Measurements from ENCODE around the gene GLIPR1.
"Not testable (repeated sequence)": the region's sequence is repeated elsewhere in the genome, so short reads cannot be mapped to it uniquely, and the experiment has no call there.

The GLIPR1 gene

GRCh38 chr12:75447691-75448393 is 32.7 kb upstream of the GLIPR1 start:
- DNase-seq (ENCODE audit: insufficient read length) (no peak), FAIRE-seq (no peak)
- no peak for TF ChIP-seq POLR2A (IDR thresholded peaks at IDR 0.05; ENCODE audit: low read depth, low read length)
- no peak for TF ChIP-seq POLR2AphosphoS5 (IDR thresholded peaks at IDR 0.05; ENCODE audit: low read depth, low read length)
- TF ChIP-seq TAF1 (IDR thresholded peaks at IDR 0.05; ENCODE audit: borderline replicate concordance, low read depth, low read length), result no peak

- FAIRE-seq (no peak), DNase-seq (ENCODE audit: insufficient read length) (no peak)
- TF ChIP-seq POLR2A (IDR thresholded peaks at IDR 0.05; ENCODE audit: low read depth, low read length), result no peak
- TF ChIP-seq POLR2AphosphoS5 (IDR thresholded peaks at IDR 0.05; ENCODE audit: low read depth, low read length), result no peak
- no peak for TF ChIP-seq TAF1 (IDR thresholded peaks at IDR 0.05; ENCODE audit: borderline replicate concordance, low read depth, low read length)
Observed at GRCh38 chr12:75452675-75453330, 27.8 kb upstream of the GLIPR1 start.

- TF ChIP-seq TAF1 (IDR thresholded peaks at IDR 0.05; ENCODE audit: borderline replicate concordance, low read depth, low read length) (no peak), POLR2A (IDR thresholded peaks at IDR 0.05; ENCODE audit: low read depth, low read length) (no peak), POLR2AphosphoS5 (IDR thresholded peaks at IDR 0.05; ENCODE audit: low read depth, low read length) (no peak)
- FAIRE-seq, result no peak
- no peak for DNase-seq (ENCODE audit: insufficient read length)
Observed at GRCh38 chr12:75455839-75456238, 24.7 kb upstream of the GLIPR1 start.

- FAIRE-seq (no peak), DNase-seq (ENCODE audit: insufficient read length) (no peak)
- TF ChIP-seq TAF1 (IDR thresholded peaks at IDR 0.05; ENCODE audit: borderline replicate concordance, low read depth, low read length) (no peak), POLR2A (IDR thresholded peaks at IDR 0.05; ENCODE audit: low read depth, low read length) (no peak), POLR2AphosphoS5 (IDR thresholded peaks at IDR 0.05; ENCODE audit: low read depth, low read length) (no peak)
Observed at GRCh38 chr12:75457191-75457590, 23.4 kb upstream of the GLIPR1 start.

GRCh38 chr12:75457866-75458265 is 22.7 kb upstream of the GLIPR1 start:
- not testable (repeated sequence) for FAIRE-seq; DNase-seq (ENCODE audit: insufficient read length)

- no peak for FAIRE-seq
- no peak for DNase-seq (ENCODE audit: insufficient read length)
- no peak for TF ChIP-seq POLR2AphosphoS5 (IDR thresholded peaks at IDR 0.05; ENCODE audit: low read depth, low read length)
- no peak for TF ChIP-seq POLR2A (IDR thresholded peaks at IDR 0.05; ENCODE audit: low read depth, low read length)
- TF ChIP-seq TAF1 (IDR thresholded peaks at IDR 0.05; ENCODE audit: borderline replicate concordance, low read depth, low read length), result no peak
Observed at GRCh38 chr12:75459755-75460154, 20.8 kb upstream of the GLIPR1 start.

- no peak for TF ChIP-seq POLR2AphosphoS5 (IDR thresholded peaks at IDR 0.05; ENCODE audit: low read depth, low read length)
- TF ChIP-seq POLR2A (IDR thresholded peaks at IDR 0.05; ENCODE audit: low read depth, low read length), result no peak
- TF ChIP-seq TAF1 (IDR thresholded peaks at IDR 0.05; ENCODE audit: borderline replicate concordance, low read depth, low read length), result no peak
- no peak for FAIRE-seq
- no peak for DNase-seq (ENCODE audit: insufficient read length)
Observed at GRCh38 chr12:75460204-75460603, 20.4 kb upstream of the GLIPR1 start.

- FAIRE-seq (no peak), DNase-seq (ENCODE audit: insufficient read length) (no peak)
- TF ChIP-seq POLR2AphosphoS5 (IDR thresholded peaks at IDR 0.05; ENCODE audit: low read depth, low read length) (no peak), POLR2A (IDR thresholded peaks at IDR 0.05; ENCODE audit: low read depth, low read length) (no peak), TAF1 (IDR thresholded peaks at IDR 0.05; ENCODE audit: borderline replicate concordance, low read depth, low read length) (no peak)
Observed at GRCh38 chr12:75471902-75472890, 8.4 kb upstream of the GLIPR1 start.

GRCh38 chr12:75474116-75474515 is 6.4 kb upstream of the GLIPR1 start:
- TF ChIP-seq TAF1 (IDR thresholded peaks at IDR 0.05; ENCODE audit: borderline replicate concordance, low read depth, low read length) (no peak), POLR2AphosphoS5 (IDR thresholded peaks at IDR 0.05; ENCODE audit: low read depth, low read length) (no peak), POLR2A (IDR thresholded peaks at IDR 0.05; ENCODE audit: low read depth, low read length) (no peak)
- FAIRE-seq (no peak), DNase-seq (ENCODE audit: insufficient read length) (no peak)

- FAIRE-seq (no peak), DNase-seq (ENCODE audit: insufficient read length) (no peak)
- TF ChIP-seq POLR2A (IDR thresholded peaks at IDR 0.05; ENCODE audit: low read depth, low read length) (no peak), POLR2AphosphoS5 (IDR thresholded peaks at IDR 0.05; ENCODE audit: low read depth, low read length) (no peak), TAF1 (IDR thresholded peaks at IDR 0.05; ENCODE audit: borderline replicate concordance, low read depth, low read length) (no peak)
Observed at GRCh38 chr12:75476071-75476470, 4.5 kb upstream of the GLIPR1 start.

GRCh38 chr12:75477137-75477536 is 3.4 kb upstream of the GLIPR1 start:
- TF ChIP-seq TAF1 (IDR thresholded peaks at IDR 0.05; ENCODE audit: borderline replicate concordance, low read depth, low read length) (no peak), POLR2A (IDR thresholded peaks at IDR 0.05; ENCODE audit: low read depth, low read length) (no peak), POLR2AphosphoS5 (IDR thresholded peaks at IDR 0.05; ENCODE audit: low read depth, low read length) (no peak)
- FAIRE-seq, result no peak
- DNase-seq (ENCODE audit: insufficient read length), result no peak
